ENCODE data around the gene BPIFA3.

BPIFA3 gene

GRCh38 chr20:33259371-33259770, 42.2 kb downstream of the BPIFA3 start:
- H3K27me3 Mint-ChIP-seq: peaks cover 9% of the 10 kb centered on the region
- no peak for ATAC-seq (ENCODE audit: low read depth)
- no peaks in the 10 kb centered on the region for H3K36me3 Mint-ChIP-seq
- no peak overlapping the region for H3K4me3 Mint-ChIP-seq
- peaks cover 4% of the 10 kb centered on the region for H3K9me3 Mint-ChIP-seq
- peaks cover 4% of the 10 kb centered on the region for H3K4me1 Mint-ChIP-seq
- DNase-seq (ENCODE audit: low spot score in 2 of 2): no peak
- no peak overlapping the region for H3K27ac Mint-ChIP-seq

GRCh38 chr20:33261465-33261864, 44.3 kb downstream of the BPIFA3 start:
- ATAC-seq (ENCODE audit: low read depth) (no peak), DNase-seq (ENCODE audit: low spot score in 2 of 2) (no peak)
- H3K9me3 Mint-ChIP-seq: peaks cover 4% of the 10 kb centered on the region
- no peak overlapping the region for H3K27ac Mint-ChIP-seq
- peaks cover 11% of the 10 kb centered on the region for H3K27me3 Mint-ChIP-seq
- peaks cover 4% of the 10 kb centered on the region for H3K4me1 Mint-ChIP-seq
- no peak overlapping the region for H3K4me3 Mint-ChIP-seq
- H3K36me3 Mint-ChIP-seq: no peaks in the 10 kb centered on the region

GRCh38 chr20:33262658-33263065, 45.5 kb downstream of the BPIFA3 start:
- no peak for DNase-seq (ENCODE audit: low spot score in 2 of 2)
- H3K36me3 Mint-ChIP-seq: no peaks in the 10 kb centered on the region
- ATAC-seq (ENCODE audit: low read depth): no peak
- H3K9me3 Mint-ChIP-seq: peaks cover 4% of the 10 kb centered on the region
- H3K4me3 Mint-ChIP-seq: no peak overlapping the region
- peaks cover 8% of the 10 kb centered on the region for H3K27me3 Mint-ChIP-seq
- H3K27ac Mint-ChIP-seq: no peak overlapping the region
- H3K4me1 Mint-ChIP-seq: peaks cover 4% of the 10 kb centered on the region

GRCh38 chr20:33263784-33264183, 46.6 kb downstream of the BPIFA3 start:
- DNase-seq (ENCODE audit: low spot score in 2 of 2) (no peak), ATAC-seq (ENCODE audit: low read depth) (no peak)
- no peaks in the 10 kb centered on the region for H3K36me3 Mint-ChIP-seq
- no peak overlapping the region for H3K27ac Mint-ChIP-seq
- H3K9me3 Mint-ChIP-seq: peaks cover 4% of the 10 kb centered on the region
- peaks cover 8% of the 10 kb centered on the region for H3K27me3 Mint-ChIP-seq
- peaks cover 7% of the 10 kb centered on the region for H3K4me1 Mint-ChIP-seq
- H3K4me3 Mint-ChIP-seq: no peak overlapping the region

- Mint-ChIP-seq H3K4me1 (peaks cover 3% of the 10 kb centered on the region), H3K27me3 (peaks cover 6% of the 10 kb centered on the region), H3K27ac (no peak overlapping the region), H3K9me3 (peaks cover 2% of the 10 kb centered on the region), H3K36me3 (no peaks in the 10 kb centered on the region), H3K4me3 (no peak overlapping the region)
- ATAC-seq (ENCODE audit: low read depth): no peak
- no peak for DNase-seq (ENCODE audit: low spot score in 2 of 2)
These were observed 50.5 kb downstream of the BPIFA3 start for GRCh38 chr20:33267701-33268100.

- Mint-ChIP-seq H3K9me3 (no peaks in the 10 kb centered on the region), H3K4me3 (no peak overlapping the region), H3K4me1 (peaks cover 3% of the 10 kb centered on the region), H3K27me3 (peaks cover 3% of the 10 kb centered on the region), H3K36me3 (no peaks in the 10 kb centered on the region), H3K27ac (no peak overlapping the region)
- DNase-seq (ENCODE audit: low spot score in 2 of 2) (no peak), ATAC-seq (ENCODE audit: low read depth) (no peak)
These were observed 55.2 kb downstream of the BPIFA3 start for GRCh38 chr20:33272155-33272873.

- no peak overlapping the region for H3K27ac Mint-ChIP-seq
- H3K27me3 Mint-ChIP-seq: peaks cover 8% of the 10 kb centered on the region
- H3K9me3 Mint-ChIP-seq: no peaks in the 10 kb centered on the region
- H3K36me3 Mint-ChIP-seq: no peaks in the 10 kb centered on the region
- no peaks in the 10 kb centered on the region for H3K4me1 Mint-ChIP-seq
- H3K4me3 Mint-ChIP-seq: no peak overlapping the region
- no peak for ATAC-seq (ENCODE audit: low read depth)
- DNase-seq (ENCODE audit: low spot score in 2 of 2): no peak
These were observed 56.1 kb downstream of the BPIFA3 start for GRCh38 chr20:33273117-33273851.

GRCh38 chr20:33275215-33275614, 58.1 kb downstream of the BPIFA3 start:
- Mint-ChIP-seq H3K9me3 (no peaks in the 10 kb centered on the region), H3K4me3 (no peak overlapping the region), H3K27ac (no peak overlapping the region), H3K27me3 (peaks cover 10% of the 10 kb centered on the region), H3K4me1 (no peaks in the 10 kb centered on the region), H3K36me3 (no peaks in the 10 kb centered on the region)
- no peak for DNase-seq (ENCODE audit: low spot score in 2 of 2)
- ATAC-seq (ENCODE audit: low read depth): no peak

- H3K27ac Mint-ChIP-seq: no peak overlapping the region
- ATAC-seq (ENCODE audit: low read depth): no peak
- no peaks in the 10 kb centered on the region for H3K36me3 Mint-ChIP-seq
These were observed 58.7 kb downstream of the BPIFA3 start for GRCh38 chr20:33275871-33276270.

GRCh38 chr20:33276303-33277113, 59.4 kb downstream of the BPIFA3 start:
- no peak for DNase-seq (ENCODE audit: low spot score in 2 of 2)
- peaks cover 12% of the 10 kb centered on the region for H3K27me3 Mint-ChIP-seq
- H3K27ac Mint-ChIP-seq: no peak overlapping the region
- H3K4me1 Mint-ChIP-seq: no peaks in the 10 kb centered on the region
- no peak for ATAC-seq (ENCODE audit: low read depth)
- H3K36me3 Mint-ChIP-seq: no peaks in the 10 kb centered on the region
- H3K9me3 Mint-ChIP-seq: no peaks in the 10 kb centered on the region
- no peak overlapping the region for H3K4me3 Mint-ChIP-seq

More at GRCh38 chr20:33275871-33276270, 58.7 kb downstream of the BPIFA3 start:
- Mint-ChIP-seq H3K4me3 (no peak overlapping the region), H3K27me3 (peaks cover 12% of the 10 kb centered on the region), H3K9me3 (no peaks in the 10 kb centered on the region), H3K4me1 (no peaks in the 10 kb centered on the region)
- no peak for DNase-seq (ENCODE audit: low spot score in 2 of 2)

Measured in memory B cell (primary cell).